GM12864 (cell line): ENCODE results near the gene DNMT3A.

ENCODE experiments used
- DNase-seq: peaks from one replicate; pipeline ENCODE4 v3.0.0-alpha.2; 2011; ENCODE audit warnings: low read depth
- H3K4me3 ChIP-seq: 2 replicates; pipeline ENCODE4 v1.5.1; 2011; ENCODE audit warnings: mild to moderate bottlenecking, low read depth, low read length, control low read depth
- CTCF ChIP-seq: IDR thresholded peaks from 2 replicates; pipeline ENCODE4 v1.5.1; 2011; ENCODE audit warnings: low read depth, mild to moderate bottlenecking, moderate library complexity, low read length, control low read depth, inconsistent platforms; ENCODE audit errors: missing control alignments

Gene DNMT3A

DNA sequence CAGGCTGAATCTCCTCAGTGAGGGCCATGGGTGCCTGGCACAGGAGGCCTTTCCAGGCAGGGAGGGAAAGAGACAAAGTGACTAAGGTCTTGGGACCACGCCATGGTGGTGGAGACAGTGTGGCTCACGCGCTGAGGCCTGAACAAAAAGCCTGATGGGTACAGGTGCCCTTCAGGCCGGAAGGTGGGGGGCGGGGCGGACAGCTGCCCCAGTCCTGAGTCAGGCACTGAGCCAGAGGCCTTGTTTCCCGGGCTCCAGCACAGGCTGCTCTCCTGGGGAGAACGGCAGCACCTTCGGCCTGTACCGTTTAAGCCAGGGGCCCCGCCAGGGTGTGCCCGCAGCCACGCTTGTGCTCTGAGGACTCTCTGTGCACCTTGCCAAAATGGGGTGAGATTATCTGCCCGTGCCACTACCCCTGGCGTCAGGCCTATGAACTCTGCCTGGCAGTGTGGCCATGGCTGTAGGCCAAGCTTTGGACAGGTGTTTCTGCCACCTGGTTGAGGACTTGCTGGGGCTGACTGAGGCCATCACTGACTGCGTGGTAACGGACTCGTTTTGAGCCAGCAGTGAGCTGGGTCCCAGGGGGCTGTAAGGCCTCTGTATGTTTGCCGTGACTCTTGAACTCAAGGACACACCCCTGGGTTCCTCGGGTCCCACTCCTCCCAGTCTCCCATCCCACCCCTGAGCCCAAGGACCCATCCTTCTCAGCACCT lies 31.7 kb upstream of the DNMT3A start:
- no peak overlapping the region for H3K4me3 ChIP-seq

DNA sequence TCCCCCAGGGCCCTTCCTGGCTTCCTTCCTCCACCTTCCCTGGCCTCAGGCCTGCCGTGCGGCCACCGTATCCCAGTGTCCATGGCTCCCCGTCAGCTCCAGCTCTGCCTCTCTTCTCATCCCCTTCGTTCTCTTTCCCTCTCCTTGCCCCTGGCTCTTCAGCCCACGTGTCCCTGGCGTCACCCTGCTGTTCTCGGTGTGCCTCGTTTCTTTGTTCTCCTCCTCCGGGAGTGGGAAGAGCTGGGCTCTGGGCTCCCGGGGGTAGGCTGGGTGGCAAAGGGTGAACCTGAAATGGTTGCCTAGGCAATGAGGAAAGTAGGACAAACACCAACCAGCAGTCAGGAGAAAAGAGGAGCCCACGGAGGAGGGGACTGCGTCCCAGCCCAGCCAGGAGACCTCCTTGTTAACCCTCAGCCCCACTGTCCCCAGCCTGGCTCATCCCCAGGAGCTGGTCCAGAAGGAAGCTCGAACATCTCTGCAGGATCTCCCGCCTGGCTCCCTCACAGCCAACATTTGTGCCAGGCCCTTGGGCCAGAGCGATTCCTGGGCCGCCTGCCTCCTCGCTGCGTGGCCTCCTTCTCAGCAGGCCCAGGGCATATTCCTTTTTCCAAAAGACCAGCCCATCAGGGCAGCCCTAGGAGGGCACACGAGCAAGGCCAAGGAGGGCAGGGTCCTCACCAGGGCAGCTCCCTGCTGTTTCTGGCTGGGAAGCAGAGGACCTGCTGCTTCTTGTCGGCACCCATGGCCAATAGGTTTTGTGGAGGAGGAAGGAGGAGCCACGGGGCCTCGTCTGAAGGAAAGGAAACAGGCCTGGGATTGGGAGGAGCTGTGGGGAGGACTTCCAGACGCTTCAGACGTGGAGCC lies 30.9 kb upstream of the DNMT3A start:
- DNase-seq: no peak
- no peak overlapping the region for H3K4me3 ChIP-seq
- no peak for TF ChIP-seq CTCF

More for the DNA sequence above, 31.7 kb upstream of the DNMT3A start:
- no peak for DNase-seq
- TF ChIP-seq CTCF: no peak

GRCh38 chr2:25371253-25372241 lies 29.8 kb upstream of the DNMT3A start:
- DNase-seq: no peak
- TF ChIP-seq CTCF: no peak
- no peak overlapping the region for H3K4me3 ChIP-seq

- no peak overlapping the region for H3K4me3 ChIP-seq
- DNase-seq: no peak
- no peak for TF ChIP-seq CTCF
Measured at GRCh38 chr2:25369876-25370275, 28.2 kb upstream of the DNMT3A start.

- no peak overlapping the region for H3K4me3 ChIP-seq
Measured at GRCh38 chr2:25369439-25369838, 27.7 kb upstream of the DNMT3A start.

More at GRCh38 chr2:25369439-25369838, 27.7 kb upstream of the DNMT3A start:
- DNase-seq: no peak
- no peak for TF ChIP-seq CTCF
